HFFc6 (cell line): ENCODE results near the gene ITGA8. TPM values are rescaled to one million over a fixed set of nuclear protein-coding genes. Genes with fewer than 3 reads are reported as not detected.

Experiments used
- DNase-seq: peaks from one replicate; pipeline ENCODE4 v3.0.0-alpha.2; 2018
- H3K27ac Mint-ChIP-seq: 2 replicates; pipeline ENCODE4 v1.8.0; 2020; ENCODE audit warnings: mild to moderate bottlenecking, mixed read lengths
- H3K27me3 Mint-ChIP-seq: 2 replicates; pipeline ENCODE4 v1.8.0; 2021; ENCODE audit warnings: mild to moderate bottlenecking, moderate library complexity, mixed read lengths; ENCODE audit not compliant: insufficient read depth
- H3K36me3 Mint-ChIP-seq: 2 replicates; pipeline ENCODE4 v1.8.0; 2021; ENCODE audit warnings: low read depth, mixed read lengths
- H3K4me1 Mint-ChIP-seq: 2 replicates; pipeline ENCODE4 v1.8.0; 2020; ENCODE audit warnings: low read depth, mixed read lengths
- H3K4me3 Mint-ChIP-seq: 2 replicates; pipeline ENCODE4 v1.8.0; 2020; ENCODE audit warnings: mild to moderate bottlenecking, moderate library complexity, mixed read lengths
- H3K9me3 Mint-ChIP-seq: 2 replicates; pipeline ENCODE4 v1.8.0; 2020; ENCODE audit warnings: mild to moderate bottlenecking, mixed read lengths
- CTCF ChIP-seq: fragments of 200-600 bp; sonication (generic); IDR thresholded peaks from 2 replicates; pipeline ENCODE4 v1.5.0; 2021; ENCODE audit warnings: antibody characterized with exemption, mild to moderate bottlenecking
- total RNA-seq, 6 experiments: library from RNA; stranded (reverse); fragmentation: NEBNext Ultra II Directional; extraction: Animal tissue kit (Norgen Biotek cat#: 25700); gene quantifications; 2 replicates in 1 of 6; 3 replicates in 5 of 6; pipeline ENCODE4 v1.2.3, GENCODE V29; 2021

Gene ITGA8
- total RNA-seq, 6 experiments from 2014 or later = not detected

DNA sequence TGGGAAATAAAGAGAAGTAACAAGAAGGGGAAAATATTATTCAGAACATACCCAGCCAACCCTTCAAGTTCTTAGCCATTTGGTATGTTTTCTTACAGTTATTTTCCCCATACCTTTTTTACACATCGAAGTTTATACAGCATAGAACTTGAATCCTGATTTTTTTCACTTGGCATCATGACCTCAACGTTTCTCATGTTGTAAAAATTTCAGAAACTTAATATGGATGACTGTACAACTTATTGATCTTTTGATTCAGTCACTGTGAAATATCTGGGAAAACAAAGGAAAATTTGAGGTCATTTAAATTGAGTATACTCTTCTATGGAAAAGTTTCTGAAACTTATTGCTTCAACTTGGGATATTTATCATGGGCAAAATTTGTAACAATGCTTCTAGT lies 245.1 kb downstream of the ITGA8 start:
- Mint-ChIP-seq H3K4me1 (peaks cover 24% of the 10 kb centered on the region), H3K27me3 (peaks cover 30% of the 10 kb centered on the region), H3K36me3 (peaks cover 5% of the 10 kb centered on the region; the same call in 1 of the 2 replicates), H3K4me3 (no peak overlapping the region), H3K9me3 (no peaks in the 10 kb centered on the region), H3K27ac (no peak overlapping the region)
- TF ChIP-seq CTCF = no peak
- DNase-seq = no peak

DNA sequence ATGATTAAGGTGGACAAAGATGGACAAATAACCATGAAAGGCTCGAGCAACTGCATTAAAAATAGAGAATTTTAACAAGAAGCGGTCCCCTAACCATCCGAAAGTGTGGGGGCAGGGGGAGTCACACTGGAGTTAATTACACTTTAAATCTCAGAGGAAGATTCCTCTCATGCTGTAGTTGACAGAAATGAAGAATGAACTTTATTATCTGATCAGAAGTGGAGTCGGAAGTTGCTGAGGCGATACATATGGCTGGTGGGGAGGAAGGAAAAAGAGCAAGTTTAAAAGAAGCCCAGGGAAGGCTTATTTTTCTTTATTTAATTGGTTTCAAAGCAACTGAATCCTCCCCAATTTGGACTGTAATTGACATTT lies 246.3 kb downstream of the ITGA8 start:
- H3K4me3 Mint-ChIP-seq = no peak overlapping the region
- H3K36me3 Mint-ChIP-seq = peaks cover 5% of the 10 kb centered on the region; the same call in 1 of the 2 replicates
- no peaks in the 10 kb centered on the region for H3K9me3 Mint-ChIP-seq
- DNase-seq = no peak
- TF ChIP-seq CTCF = no peak
- H3K27me3 Mint-ChIP-seq = peaks cover 32% of the 10 kb centered on the region
- no peak overlapping the region for H3K27ac Mint-ChIP-seq
- peaks cover 30% of the 10 kb centered on the region for H3K4me1 Mint-ChIP-seq

GRCh38 chr10:15472431-15473395 lies 247.0 kb downstream of the ITGA8 start:
- H3K27ac Mint-ChIP-seq = no peak overlapping the region
- TF ChIP-seq CTCF = no peak
- H3K36me3 Mint-ChIP-seq = peaks cover 5% of the 10 kb centered on the region; the same call in 1 of the 2 replicates
- H3K9me3 Mint-ChIP-seq = no peaks in the 10 kb centered on the region
- peaks cover 28% of the 10 kb centered on the region for H3K27me3 Mint-ChIP-seq
- no peak for DNase-seq
- H3K4me1 Mint-ChIP-seq = peaks cover 30% of the 10 kb centered on the region
- H3K4me3 Mint-ChIP-seq = no peak overlapping the region

- Mint-ChIP-seq H3K4me1 (peaks cover 25% of the 10 kb centered on the region), H3K4me3 (no peak overlapping the region), H3K27me3 (peaks cover 30% of the 10 kb centered on the region), H3K9me3 (no peaks in the 10 kb centered on the region), H3K27ac (no peak overlapping the region), H3K36me3 (peaks cover 5% of the 10 kb centered on the region; the same call in 1 of the 2 replicates)
- no peak for TF ChIP-seq CTCF
- DNase-seq = no peak
Measured at GRCh38 chr10:15472008-15472407, 247.7 kb downstream of the ITGA8 start.

DNA sequence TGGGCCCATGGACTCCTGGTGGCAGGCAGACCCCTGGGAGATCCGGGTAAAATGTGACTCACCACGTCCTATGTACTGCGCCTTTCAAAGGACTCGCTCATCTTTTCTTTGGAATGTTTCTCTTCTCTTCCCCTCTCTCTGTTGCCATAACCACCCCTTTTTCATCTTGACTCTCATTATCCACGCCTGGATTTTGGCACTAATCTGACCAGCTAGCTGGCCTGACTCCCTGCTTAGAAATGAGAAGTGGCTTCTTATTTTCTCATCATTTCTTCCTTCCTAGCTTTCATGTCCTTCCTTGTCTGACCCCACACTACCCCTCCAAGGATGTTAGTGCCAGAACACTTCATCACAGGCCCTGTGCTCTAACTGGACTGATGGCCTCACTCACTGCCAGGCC lies 250.6 kb downstream of the ITGA8 start:
- Mint-ChIP-seq H3K4me3 (no peak overlapping the region), H3K4me1 (peaks cover 26% of the 10 kb centered on the region), H3K27ac (no peak overlapping the region), H3K27me3 (peaks cover 30% of the 10 kb centered on the region), H3K36me3 (no peaks in the 10 kb centered on the region), H3K9me3 (no peaks in the 10 kb centered on the region)
- no peak for DNase-seq
- TF ChIP-seq CTCF = no peak
